K562 (cell line): ENCODE results near the gene AGAP3. TPM values are rescaled to one million over a fixed set of nuclear protein-coding genes. Genes with fewer than 3 reads are reported as not detected.

Experiments
- ATF7 ChIP-seq: fragments of 450-650 bp; IDR thresholded peaks from 2 replicates; pipeline ENCODE4 v1.7.1; 2014; ENCODE audit warnings: mild to moderate bottlenecking, moderate library complexity
- BHLHE40 ChIP-seq: IDR thresholded peaks from 2 replicates; pipeline ENCODE4 v1.6.1; 2011; ENCODE audit warnings: low read length, improper control_type of control experiment
- CC2D1A ChIP-seq: fragments of 450-650 bp; IDR thresholded peaks from 2 replicates; pipeline ENCODE4 v1.6.1; 2017; ENCODE audit warnings: mild to moderate bottlenecking
- ELF2 ChIP-seq: fragments of 250-450 bp; sonication (Bioruptor Pico); IDR thresholded peaks from 2 replicates; pipeline ENCODE4 v1.5.0; 2021; ENCODE audit warnings: mild to moderate bottlenecking
- ESRRA ChIP-seq: fragments of 450-650 bp; IDR thresholded peaks from 2 replicates; pipeline ENCODE4 v1.6.1; 2014; ENCODE audit warnings: low read depth, mild to moderate bottlenecking, moderate library complexity, borderline replicate concordance
- MCM3 ChIP-seq: fragments of 450-650 bp; IDR thresholded peaks from 2 replicates; pipeline ENCODE4 v1.6.1; 2016
- NFE2L1 ChIP-seq: fragments of 450-650 bp; IDR thresholded peaks from 2 replicates; pipeline ENCODE4 v1.6.1; 2016; ENCODE audit warnings: missing genetic modification characterization, low read depth, mild to moderate bottlenecking, missing compliant biosample characterization, moderate library complexity, borderline replicate concordance
- PHF21A ChIP-seq: fragments of 450-650 bp; IDR thresholded peaks from 2 replicates; pipeline ENCODE4 v1.6.1; 2017; ENCODE audit warnings: low read depth, borderline replicate concordance
- POLR2G ChIP-seq: fragments of 200-400 bp; formaldehyde crosslinking; IDR thresholded peaks from 2 replicates; pipeline ENCODE4 v1.6.1; 2017; ENCODE audit warnings: low read depth, mild to moderate bottlenecking, antibody characterized with exemption, low read length, moderate library complexity
- TAF15 ChIP-seq: fragments of 200-400 bp; formaldehyde crosslinking; IDR thresholded peaks from 2 replicates; pipeline ENCODE4 v1.6.1; 2017; ENCODE audit warnings: mild to moderate bottlenecking, low read depth, low read length, moderate library complexity
- TBL1XR1 ChIP-seq, 2 experiments: IDR thresholded peaks; 2 replicates each; pipeline ENCODE4 v1.6.1; 2012; ENCODE audit warnings: improper control_type of control experiment in 2 of 2, low read length in 2 of 2, mild to moderate bottlenecking in 1 of 2
- ZBTB7A ChIP-seq: IDR thresholded peaks from 2 replicates; pipeline ENCODE4 v1.6.1; 2011; ENCODE audit warnings: low read depth, mild to moderate bottlenecking, low read length, moderate library complexity, borderline replicate concordance; ENCODE audit not compliant: control insufficient read depth
- ZFPM2 ChIP-seq: fragments of 250-450 bp; sonication (Bioruptor Pico); IDR thresholded peaks from 2 replicates; pipeline ENCODE4 v1.5.1; 2022; ENCODE audit warnings: mild to moderate bottlenecking
- polyA plus RNA-seq, 8 experiments: library from polyadenylated mRNA; depleted of rRNA in 4 of 8; stranded (reverse) in 5 of 8; unstranded in 3 of 8; fragments of >200 nt; fragmentation: Nextera tagmentation in 2 of 8; fragmentation: Illumina TruSeq in 1 of 8; extraction: Ambion mirVana in 2 of 8; extraction: Trizol in 1 of 8; gene quantifications; 2 replicates each; pipeline versions ENCODE4 v1.2.1 to v1.2.3, GENCODE V29; 2011 to 2014; ENCODE audit warnings: inconsistent platforms in 1 of 8, missing spikeins in 1 of 8
- total RNA-seq, 7 experiments: library from RNA; depleted of rRNA in 6 of 7; stranded (reverse); fragments of >200 nt in 6 of 7; fragmentation: Illumina TruSeq in 2 of 7; extraction: Trizol in 2 of 7; gene quantifications; 2 replicates each; pipeline versions ENCODE4 v1.2.1 to v1.2.3, GENCODE V29; 2011 to 2021; ENCODE audit warnings: low replicate concordance in 1 of 7
- TF ChIP-seq, protein P1 (sequence below), 2 experiments: fragments of 450-650 bp; formaldehyde crosslinking in 1 of 2; IDR thresholded peaks; 2 replicates each; pipeline versions ENCODE4 v1.4.0 to v1.6.1; 2014 to 2020; ENCODE audit warnings: mild to moderate bottlenecking in 2 of 2, borderline replicate concordance in 1 of 2, low read depth in 1 of 2
- TF ChIP-seq, protein P2 (sequence below): sonication (generic); formaldehyde crosslinking; IDR thresholded peaks from 2 replicates; pipeline ENCODE4 v1.8.1; 2023; ENCODE audit warnings: mild to moderate bottlenecking, missing genetic modification reagents, moderate library complexity
- TF ChIP-seq, protein P3 (sequence below): fragments of 250-450 bp; sonication (Bioruptor Pico); IDR thresholded peaks from 2 replicates; pipeline ENCODE4 v1.4.0; 2020; ENCODE audit warnings: mild to moderate bottlenecking

AGAP3 gene
- total and polyA plus RNA-seq, 9 of the 15 experiments (the other 6 are each of a cell fraction or from before 2014, with no cell fraction given): 3.4 to 208 (median 62.2) TPM

DNA sequence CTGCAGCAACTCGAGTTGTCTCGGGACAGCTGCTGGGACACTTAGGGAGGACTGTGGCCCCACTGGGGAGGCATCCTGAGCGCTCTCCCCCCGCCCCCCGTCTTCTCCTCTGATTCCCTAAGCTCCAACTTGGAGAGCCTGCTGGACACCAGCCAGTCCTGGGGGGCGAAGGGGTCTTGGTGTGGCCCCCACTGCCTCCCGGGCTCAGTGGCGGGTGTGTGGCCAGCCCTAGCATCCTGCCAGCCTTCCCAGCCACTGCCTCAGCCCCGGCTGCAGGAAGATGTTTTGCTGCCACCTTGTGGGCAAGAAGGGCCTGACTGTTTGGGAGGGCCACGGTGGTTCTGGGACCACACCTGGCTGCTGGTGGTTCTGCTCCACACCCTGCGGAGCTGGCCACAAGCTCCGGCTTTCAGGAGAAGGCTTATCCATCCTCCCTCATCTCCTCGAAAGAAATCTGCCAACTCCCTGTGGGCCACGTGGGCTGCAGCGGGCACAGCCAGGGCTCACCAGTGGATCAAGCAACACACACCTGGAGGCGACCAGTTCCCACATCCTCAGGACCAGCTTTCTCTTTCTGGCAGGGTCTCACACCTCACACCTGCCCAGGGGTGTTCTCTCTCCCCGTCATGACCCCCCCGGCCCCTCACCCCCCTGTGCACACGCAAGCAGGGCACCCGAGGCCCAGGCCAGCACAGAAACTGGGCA, 24.8 kb downstream of the AGAP3 start (continued):
- TF ChIP-seq, protein P1, sequence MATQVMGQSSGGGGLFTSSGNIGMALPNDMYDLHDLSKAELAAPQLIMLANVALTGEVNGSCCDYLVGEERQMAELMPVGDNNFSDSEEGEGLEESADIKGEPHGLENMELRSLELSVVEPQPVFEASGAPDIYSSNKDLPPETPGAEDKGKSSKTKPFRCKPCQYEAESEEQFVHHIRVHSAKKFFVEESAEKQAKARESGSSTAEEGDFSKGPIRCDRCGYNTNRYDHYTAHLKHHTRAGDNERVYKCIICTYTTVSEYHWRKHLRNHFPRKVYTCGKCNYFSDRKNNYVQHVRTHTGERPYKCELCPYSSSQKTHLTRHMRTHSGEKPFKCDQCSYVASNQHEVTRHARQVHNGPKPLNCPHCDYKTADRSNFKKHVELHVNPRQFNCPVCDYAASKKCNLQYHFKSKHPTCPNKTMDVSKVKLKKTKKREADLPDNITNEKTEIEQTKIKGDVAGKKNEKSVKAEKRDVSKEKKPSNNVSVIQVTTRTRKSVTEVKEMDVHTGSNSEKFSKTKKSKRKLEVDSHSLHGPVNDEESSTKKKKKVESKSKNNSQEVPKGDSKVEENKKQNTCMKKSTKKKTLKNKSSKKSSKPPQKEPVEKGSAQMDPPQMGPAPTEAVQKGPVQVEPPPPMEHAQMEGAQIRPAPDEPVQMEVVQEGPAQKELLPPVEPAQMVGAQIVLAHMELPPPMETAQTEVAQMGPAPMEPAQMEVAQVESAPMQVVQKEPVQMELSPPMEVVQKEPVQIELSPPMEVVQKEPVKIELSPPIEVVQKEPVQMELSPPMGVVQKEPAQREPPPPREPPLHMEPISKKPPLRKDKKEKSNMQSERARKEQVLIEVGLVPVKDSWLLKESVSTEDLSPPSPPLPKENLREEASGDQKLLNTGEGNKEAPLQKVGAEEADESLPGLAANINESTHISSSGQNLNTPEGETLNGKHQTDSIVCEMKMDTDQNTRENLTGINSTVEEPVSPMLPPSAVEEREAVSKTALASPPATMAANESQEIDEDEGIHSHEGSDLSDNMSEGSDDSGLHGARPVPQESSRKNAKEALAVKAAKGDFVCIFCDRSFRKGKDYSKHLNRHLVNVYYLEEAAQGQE (IDR thresholded peaks at IDR 0.05; ENCODE audit: borderline replicate concordance): peak; percentile 88
- TF ChIP-seq, protein P1 (CRISPR knock-in tag; IDR thresholded peaks at IDR 0.05; ENCODE audit: low read depth): no peak
- TF ChIP-seq ZFPM2 (CRISPR knock-in tag) (0 out of 2 replicates have a peak, but pooled peaks have one; percentile 39), CC2D1A (peak; percentile 75; the same call in 1 of the 2 replicates), TBL1XR1 (IDR thresholded peaks at IDR 0.05; ENCODE audit: low read length in 2 of 2) (no peak), ATF7 (peak; percentile 35; the same call in 1 of the 2 replicates), ELF2 (CRISPR knock-in tag) (no peak), NFE2L1 (tag) (no peak), PHF21A (peak; percentile 45; the same call in 1 of the 2 replicates), BHLHE40 (peak; percentile 48), ZBTB7A (peak; percentile 72; the same call in 1 of the 2 replicates), MCM3 (no peak), POLR2G (peak; percentile 64), TAF15 (no peak), ESRRA (0 out of 2 replicates have a peak, but pooled peaks have one; percentile 11)
- TF ChIP-seq, protein P2, sequence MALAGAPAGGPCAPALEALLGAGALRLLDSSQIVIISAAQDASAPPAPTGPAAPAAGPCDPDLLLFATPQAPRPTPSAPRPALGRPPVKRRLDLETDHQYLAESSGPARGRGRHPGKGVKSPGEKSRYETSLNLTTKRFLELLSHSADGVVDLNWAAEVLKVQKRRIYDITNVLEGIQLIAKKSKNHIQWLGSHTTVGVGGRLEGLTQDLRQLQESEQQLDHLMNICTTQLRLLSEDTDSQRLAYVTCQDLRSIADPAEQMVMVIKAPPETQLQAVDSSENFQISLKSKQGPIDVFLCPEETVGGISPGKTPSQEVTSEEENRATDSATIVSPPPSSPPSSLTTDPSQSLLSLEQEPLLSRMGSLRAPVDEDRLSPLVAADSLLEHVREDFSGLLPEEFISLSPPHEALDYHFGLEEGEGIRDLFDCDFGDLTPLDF: no peak
- TF ChIP-seq, protein P3, sequence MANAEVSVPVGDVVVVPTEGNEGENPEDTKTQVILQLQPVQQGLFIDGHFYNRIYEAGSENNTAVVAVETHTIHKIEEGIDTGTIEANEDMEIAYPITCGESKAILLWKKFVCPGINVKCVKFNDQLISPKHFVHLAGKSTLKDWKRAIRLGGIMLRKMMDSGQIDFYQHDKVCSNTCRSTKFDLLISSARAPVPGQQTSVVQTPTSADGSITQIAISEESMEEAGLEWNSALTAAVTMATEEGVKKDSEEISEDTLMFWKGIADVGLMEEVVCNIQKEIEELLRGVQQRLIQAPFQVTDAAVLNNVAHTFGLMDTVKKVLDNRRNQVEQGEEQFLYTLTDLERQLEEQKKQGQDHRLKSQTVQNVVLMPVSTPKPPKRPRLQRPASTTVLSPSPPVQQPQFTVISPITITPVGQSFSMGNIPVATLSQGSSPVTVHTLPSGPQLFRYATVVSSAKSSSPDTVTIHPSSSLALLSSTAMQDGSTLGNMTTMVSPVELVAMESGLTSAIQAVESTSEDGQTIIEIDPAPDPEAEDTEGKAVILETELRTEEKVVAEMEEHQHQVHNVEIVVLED (CRISPR knock-in tag): no peak
